Measurements from ENCODE around the gene TBC1D32.
"Not testable (repeated sequence)": the region's sequence is repeated elsewhere in the genome, so short reads cannot be mapped to it uniquely, and the experiment has no call there.

Gene TBC1D32

GRCh38 chr6:121210943-121211342 lies 123.3 kb downstream of the TBC1D32 start:
- POLR2A ChIA-PET: no interaction called here
- no peak for DNase-seq (ENCODE audit: extremely low spot score)
- TF ChIP-seq CTCF (IDR thresholded peaks at IDR 0.05; ENCODE audit: control extremely low read depth, extremely low read depth, low read depth, missing control alignments): no peak
- CTCF ChIA-PET: no interaction called here

GRCh38 chr6:121205569-121205968 lies 128.7 kb downstream of the TBC1D32 start:
- POLR2A ChIA-PET: no interaction called here
- CTCF ChIA-PET: interaction anchor here (1.3 kb wide), 1 partner anchor 12 kb away, joined by 3 read pairs; no protein-coding TSS in a partner anchor
- no peak for TF ChIP-seq CTCF (IDR thresholded peaks at IDR 0.05; ENCODE audit: control extremely low read depth, extremely low read depth, low read depth, missing control alignments)

GRCh38 chr6:121201105-121201504 lies 133.2 kb downstream of the TBC1D32 start:
- TF ChIP-seq CTCF (IDR thresholded peaks at IDR 0.05; ENCODE audit: control extremely low read depth, extremely low read depth, low read depth, missing control alignments): no peak
- POLR2A ChIA-PET: no interaction called here
- DNase-seq (ENCODE audit: extremely low spot score): no peak
- CTCF ChIA-PET: no interaction called here

More at GRCh38 chr6:121205569-121205968, 128.7 kb downstream of the TBC1D32 start:
- DNase-seq (ENCODE audit: extremely low spot score): no peak

- POLR2A ChIA-PET; DNase-seq (ENCODE audit: extremely low spot score); CTCF ChIA-PET: not testable (repeated sequence)
Measured at GRCh38 chr6:121196042-121196441, 138.2 kb downstream of the TBC1D32 start.

- CTCF ChIA-PET: no interaction called here
- no peak for TF ChIP-seq CTCF (IDR thresholded peaks at IDR 0.05; ENCODE audit: control extremely low read depth, extremely low read depth, low read depth, missing control alignments)
- DNase-seq (ENCODE audit: extremely low spot score): no peak
- POLR2A ChIA-PET: no interaction called here
Measured at GRCh38 chr6:121190122-121190521, 144.2 kb downstream of the TBC1D32 start.

- DNase-seq (ENCODE audit: extremely low spot score): no peak
- ChIA-PET CTCF (interaction anchor here (1.1 kb wide), 1 partner anchor 26 kb away, joined by 4 read pairs; no protein-coding TSS in a partner anchor), POLR2A (no interaction called here)
- TF ChIP-seq CTCF (IDR thresholded peaks at IDR 0.05; ENCODE audit: control extremely low read depth, extremely low read depth, low read depth, missing control alignments): no peak
Measured at GRCh38 chr6:121188356-121188755, 145.9 kb downstream of the TBC1D32 start.

- POLR2A ChIA-PET: no interaction called here
- CTCF ChIA-PET: interaction anchor here (1.1 kb wide), 1 partner anchor 26 kb away, joined by 4 read pairs; no protein-coding TSS in a partner anchor
- TF ChIP-seq CTCF (IDR thresholded peaks at IDR 0.05; ENCODE audit: control extremely low read depth, extremely low read depth, low read depth, missing control alignments): no peak
Measured at GRCh38 chr6:121187833-121188200, 146.5 kb downstream of the TBC1D32 start.

More at GRCh38 chr6:121187833-121188200, 146.5 kb downstream of the TBC1D32 start:
- no peak for DNase-seq (ENCODE audit: extremely low spot score)

All from GM10248 (cell line).